Endothelial cell of umbilical vein (primary cell): Measurements from ENCODE around the gene RIMBP2.

Experiments used
- CTCF ChIP-seq, 2 donors: IDR thresholded peaks; 1 replicate in 1 of 2; 2 replicates in 1 of 2; pipeline ENCODE4 v1.5.1; 2011; ENCODE audit warnings: low read length in 2 of 2, mild to moderate bottlenecking in 2 of 2, moderate library complexity in 2 of 2, control low read depth in 1 of 2, inconsistent platforms in 1 of 2, low read depth in 1 of 2; ENCODE audit not compliant: insufficient read depth in 1 of 2; ENCODE audit errors: extremely low read depth in 1 of 2
- EZH2 ChIP-seq: IDR thresholded peaks from 2 replicates; pipeline ENCODE4 v1.6.1; 2012; ENCODE audit warnings: borderline replicate concordance, low read depth, mild to moderate bottlenecking, moderate library complexity, low read length, inconsistent platforms; ENCODE audit not compliant: severe bottlenecking
- JUN ChIP-seq: IDR thresholded peaks from 2 replicates; pipeline ENCODE4 v1.6.1; 2011; ENCODE audit warnings: borderline replicate concordance, low read depth; ENCODE audit not compliant: insufficient read length, insufficient read depth
- MAX ChIP-seq: IDR thresholded peaks from 2 replicates; pipeline ENCODE4 v1.6.1; 2011; ENCODE audit not compliant: insufficient read depth, insufficient read length
- MYC ChIP-seq: IDR thresholded peaks from one replicate; pipeline ENCODE4 v1.6.1; 2011; ENCODE audit warnings: mild to moderate bottlenecking, low read depth, low read length
- POLR2A ChIP-seq: IDR thresholded peaks from 2 replicates; pipeline ENCODE4 v1.6.1; 2012; ENCODE audit warnings: low read depth, mild to moderate bottlenecking, control low read depth, low read length
- POLR2AphosphoS5 ChIP-seq: IDR thresholded peaks from 2 replicates; pipeline ENCODE4 v1.6.1; 2012; ENCODE audit warnings: low read depth, mild to moderate bottlenecking, control low read depth, low read length, moderate library complexity; ENCODE audit not compliant: insufficient read depth

- TF ChIP-seq POLR2A (no peak), CTCF (IDR thresholded peaks at IDR 0.05; ENCODE audit: extremely low read depth in 1 of 2, insufficient read depth in 1 of 2, low read depth in 1 of 2, low read length in 2 of 2) (no peak), EZH2 (no peak), MAX (no peak), POLR2AphosphoS5 (no peak), MYC (no peak), JUN (no peak)
These were observed 145.0 kb downstream of the RIMBP2 start for GRCh38 chr12:130571089-130571488.
